Measurements from ENCODE around the gene FUNDC1. TPM values are rescaled to one million over a fixed set of nuclear protein-coding genes. Genes with fewer than 3 reads are reported as not detected.

The FUNDC1 gene
- total RNA-seq, 1 experiment from 2014 or later, result 32.4 TPM

DNA sequence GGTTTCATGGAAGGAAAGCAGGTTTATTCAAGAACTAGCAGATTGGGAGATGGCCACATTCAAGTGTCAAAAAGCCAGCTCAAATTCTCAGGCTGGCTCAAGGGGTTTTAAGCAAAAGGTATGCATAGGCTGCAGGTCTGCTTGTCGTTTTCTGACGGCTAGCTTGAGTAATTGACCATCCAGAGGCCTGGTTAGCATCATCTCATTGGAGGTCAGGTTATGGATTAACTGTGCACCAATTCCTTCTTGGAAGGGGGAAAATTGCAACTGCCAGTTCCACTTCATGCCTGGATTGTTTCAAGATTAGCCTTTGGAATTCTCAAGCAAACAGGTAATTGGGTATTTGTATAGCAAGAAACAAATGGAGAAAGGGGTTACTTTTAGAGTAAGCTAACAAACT is 62.1 kb downstream of the FUNDC1 start:
- no peak for DNase-seq (ENCODE audit: low spot score)

GRCh38 chrX:44474410-44474809 is 68.2 kb downstream of the FUNDC1 start:
- no peak for DNase-seq (ENCODE audit: low spot score)

Other genes starting within 250 kb of the FUNDC1 start
- gene EFHC2, start 199.2 kb downstream of the FUNDC1 start, total RNA-seq (2014; rRNA removed; shearing (Covaris generic)), result not detected in 2 replicates

All from H4 (cell line).